ENCODE measurements around the gene TRAPPC13. TPM values are rescaled to one million over a fixed set of nuclear protein-coding genes. Genes with fewer than 3 reads are reported as not detected.

TRAPPC13 gene
- total RNA-seq, 1 donor from 2014 or later = 53.1 TPM

DNA sequence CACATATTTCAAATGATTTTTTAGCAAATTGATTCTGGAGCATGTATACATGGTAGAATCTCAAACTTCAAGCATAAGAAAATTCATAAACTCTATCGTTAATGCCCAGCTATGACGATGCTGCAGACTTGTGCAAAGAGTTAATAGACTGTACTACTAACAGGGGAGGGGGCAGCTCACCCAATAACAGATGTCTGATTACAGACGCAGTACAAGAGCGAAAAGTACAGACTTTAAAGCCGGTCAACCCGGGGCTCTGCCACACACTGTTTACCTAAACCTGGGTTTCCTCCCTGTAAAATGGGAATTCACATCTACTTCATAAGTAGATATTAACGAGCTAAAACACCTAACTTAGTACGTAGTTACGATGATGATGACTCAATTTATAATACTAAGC lies 1.3 kb upstream of the TRAPPC13 start:
- no peaks in the 10 kb centered on the region for H3K9me3 ChIP-seq (ENCODE audit: low read depth)

GRCh38 chr5:65624025-65624570 lies 729 bp upstream of the TRAPPC13 start, which contains the start of gene TRIM23:
Gene TRIM23, minus strand, starts transcription at chr5:65624333. Its CDS starts 59 bp downstream, at chr5:65624274.
- H3K9me3 ChIP-seq (ENCODE audit: low read depth) = no peaks in the 10 kb centered on the region
- H3K4me1 ChIP-seq = peaks cover 12% of the 10 kb centered on the region
- peak within 1 kb of the TSS; percentile 73 for H3K4me3 ChIP-seq
- Mint-ChIP-seq H3K4me1 (peaks cover 20% of the 10 kb centered on the region), H3K9me3 (no peaks in the 10 kb centered on the region), H3K36me3 (peaks cover 3% of the 10 kb centered on the region), H3K4me3 (peak within 1 kb of the TSS; percentile 95), H3K27me3 (ENCODE audit: insufficient read depth, low read depth) (peaks cover 5% of the 10 kb centered on the region), H3K27ac (peak within 1 kb of the TSS; percentile 87)
- H3K27me3 ChIP-seq = no peaks in the 10 kb centered on the region
- peak within 1 kb of the TSS; percentile 89 for H3K9ac ChIP-seq
- H3K27ac ChIP-seq = peak within 1 kb of the TSS; percentile 79
- H2AFZ ChIP-seq (replicated peaks) = peak within 1 kb of the TSS; percentile 100
- H3K79me2 ChIP-seq (ENCODE audit: low read depth) = peaks cover 90% of the 10 kb centered on the region
- no peaks in the 10 kb centered on the region for H3F3A ChIP-seq (ENCODE audit: low read depth)
- TF ChIP-seq EZH2 (IDR thresholded peaks at IDR 0.05) (no peak), EZH2phosphoT487 (IDR thresholded peaks at IDR 0.05) (no peak)
- TF ChIP-seq, protein P1, sequence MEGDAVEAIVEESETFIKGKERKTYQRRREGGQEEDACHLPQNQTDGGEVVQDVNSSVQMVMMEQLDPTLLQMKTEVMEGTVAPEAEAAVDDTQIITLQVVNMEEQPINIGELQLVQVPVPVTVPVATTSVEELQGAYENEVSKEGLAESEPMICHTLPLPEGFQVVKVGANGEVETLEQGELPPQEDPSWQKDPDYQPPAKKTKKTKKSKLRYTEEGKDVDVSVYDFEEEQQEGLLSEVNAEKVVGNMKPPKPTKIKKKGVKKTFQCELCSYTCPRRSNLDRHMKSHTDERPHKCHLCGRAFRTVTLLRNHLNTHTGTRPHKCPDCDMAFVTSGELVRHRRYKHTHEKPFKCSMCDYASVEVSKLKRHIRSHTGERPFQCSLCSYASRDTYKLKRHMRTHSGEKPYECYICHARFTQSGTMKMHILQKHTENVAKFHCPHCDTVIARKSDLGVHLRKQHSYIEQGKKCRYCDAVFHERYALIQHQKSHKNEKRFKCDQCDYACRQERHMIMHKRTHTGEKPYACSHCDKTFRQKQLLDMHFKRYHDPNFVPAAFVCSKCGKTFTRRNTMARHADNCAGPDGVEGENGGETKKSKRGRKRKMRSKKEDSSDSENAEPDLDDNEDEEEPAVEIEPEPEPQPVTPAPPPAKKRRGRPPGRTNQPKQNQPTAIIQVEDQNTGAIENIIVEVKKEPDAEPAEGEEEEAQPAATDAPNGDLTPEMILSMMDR (IDR thresholded peaks at IDR 0.05) = peak; percentile 13
- peak; percentile 96 for DNase-seq (ENCODE audit: low spot score)
- H3K4me2 ChIP-seq = peak within 1 kb of the TSS; percentile 94
- no peaks in the 10 kb centered on the region for H4K20me1 ChIP-seq (ENCODE audit: low read depth)
- no peaks in the 10 kb centered on the region for H3K36me3 ChIP-seq

More for the DNA sequence above, 1.3 kb upstream of the TRAPPC13 start:
- H3K4me2 ChIP-seq = peak overlapping the region; percentile 94
- H3K36me3 ChIP-seq = no peaks in the 10 kb centered on the region
- H2AFZ ChIP-seq (replicated peaks) = peak overlapping the region; percentile 100
- H3K27ac ChIP-seq = no peak overlapping the region
- H3K4me1 Mint-ChIP-seq = peaks cover 20% of the 10 kb centered on the region
- no peaks in the 10 kb centered on the region for H3K27me3 ChIP-seq
- no peaks in the 10 kb centered on the region for H4K20me1 ChIP-seq (ENCODE audit: low read depth)
- peak overlapping the region; percentile 62 for H3K9ac ChIP-seq
- peaks cover 91% of the 10 kb centered on the region for H3K79me2 ChIP-seq (ENCODE audit: low read depth)
- peak overlapping the region; percentile 87 for H3K27ac Mint-ChIP-seq
- H3K9me3 Mint-ChIP-seq = no peaks in the 10 kb centered on the region
- TF ChIP-seq, protein P1 (IDR thresholded peaks at IDR 0.05) = no peak
- TF ChIP-seq EZH2 (IDR thresholded peaks at IDR 0.05) (no peak), EZH2phosphoT487 (IDR thresholded peaks at IDR 0.05) (no peak)
- peak; percentile 6 for DNase-seq (ENCODE audit: low spot score)
- H3K4me3 Mint-ChIP-seq = peak overlapping the region; percentile 95
- peaks cover 5% of the 10 kb centered on the region for H3K27me3 Mint-ChIP-seq (ENCODE audit: insufficient read depth, low read depth)
- H3K4me1 ChIP-seq = peaks cover 12% of the 10 kb centered on the region
- H3F3A ChIP-seq (ENCODE audit: low read depth) = no peaks in the 10 kb centered on the region
- H3K36me3 Mint-ChIP-seq = peaks cover 3% of the 10 kb centered on the region
- H3K4me3 ChIP-seq = peak overlapping the region; percentile 73

DNA sequence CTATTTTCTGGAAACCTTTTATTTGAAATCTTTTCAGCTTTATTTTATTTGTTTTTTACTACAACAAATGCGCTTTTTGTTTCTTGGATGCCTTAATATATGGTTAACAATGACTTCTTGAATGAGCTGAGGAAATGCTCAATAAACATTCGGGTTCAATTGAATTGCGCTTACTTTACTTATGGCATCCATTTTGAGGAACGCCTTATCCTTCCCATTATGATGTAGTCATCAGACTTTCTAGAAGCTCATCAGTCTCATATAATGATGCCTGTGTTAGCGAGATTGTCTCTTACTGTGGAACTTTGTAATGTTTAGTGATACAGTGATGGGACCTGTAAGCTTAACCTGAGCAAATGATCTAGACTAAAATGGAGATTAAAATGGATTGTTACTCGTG lies 916 bp downstream of the TRAPPC13 start:
- peak overlapping the region; percentile 89 for H3K9ac ChIP-seq
- no peak overlapping the region for H2AFZ ChIP-seq (replicated peaks)
- TF ChIP-seq, protein P1 (IDR thresholded peaks at IDR 0.05) = no peak
- TF ChIP-seq EZH2phosphoT487 (IDR thresholded peaks at IDR 0.05) (no peak), EZH2 (IDR thresholded peaks at IDR 0.05) (no peak)
- peaks cover 90% of the 10 kb centered on the region for H3K79me2 ChIP-seq (ENCODE audit: low read depth)
- H3K36me3 ChIP-seq = no peaks in the 10 kb centered on the region
- no peaks in the 10 kb centered on the region for H4K20me1 ChIP-seq (ENCODE audit: low read depth)
- H3K27me3 ChIP-seq = no peaks in the 10 kb centered on the region
- H3K36me3 Mint-ChIP-seq = peaks cover 7% of the 10 kb centered on the region
- no peaks in the 10 kb centered on the region for H3K9me3 Mint-ChIP-seq
- H3K4me1 Mint-ChIP-seq = peaks cover 20% of the 10 kb centered on the region
- peak overlapping the region; percentile 73 for H3K4me3 ChIP-seq
- H3K27ac Mint-ChIP-seq = no peak overlapping the region
- no peaks in the 10 kb centered on the region for H3K9me3 ChIP-seq (ENCODE audit: low read depth)
- H3K4me3 Mint-ChIP-seq = peak overlapping the region; percentile 95
- H3K27me3 Mint-ChIP-seq (ENCODE audit: insufficient read depth, low read depth) = peaks cover 5% of the 10 kb centered on the region
- DNase-seq (ENCODE audit: low spot score) = no peak
- no peak overlapping the region for H3K27ac ChIP-seq
- H3K4me1 ChIP-seq = peaks cover 12% of the 10 kb centered on the region
- no peaks in the 10 kb centered on the region for H3F3A ChIP-seq (ENCODE audit: low read depth)
- peak overlapping the region; percentile 94 for H3K4me2 ChIP-seq

All from neural progenitor cell (in vitro differentiated cells).